Body of pancreas (tissue), 4 donors: ENCODE measurements around the gene FARS2. TPM values are rescaled to one million over a fixed set of nuclear protein-coding genes. Genes with fewer than 3 reads are reported as not detected.
A peak's percentile ranks its signal among the peaks of the same experiment; 100 is the strongest.

Experiments
- ATAC-seq: fragments of 150-250 bp; one replicate; pipeline ENCODE4 v1.9.1; 2016
- DNase-seq, 4 donors: peaks; one replicate each; pipeline ENCODE4 v3.0.0-alpha.2; 2019
- H3K27ac ChIP-seq, 4 donors: fragments of 200-600 bp; sonication (generic); 1 replicate in 3 of 4; 2 replicates in 1 of 4; pipeline versions ENCODE4 v1.5.1 to v1.6.1; 2016 to 2019; ENCODE audit warnings: mild to moderate bottlenecking in 1 of 4, mixed read lengths in 1 of 4, moderate library complexity in 1 of 4
- H3K27me3 ChIP-seq, 2 donors: fragments of 200-600 bp; sonication (generic); one replicate each; pipeline ENCODE4 v1.6.0; 2016; ENCODE audit warnings: mild to moderate bottlenecking in 1 of 2
- H3K36me3 ChIP-seq, 2 donors: fragments of 200-600 bp; sonication (generic); replicated peaks in 1 of 2; 2 replicates each; pipeline ENCODE4 v1.5.1; 2016; ENCODE audit warnings: low read depth in 2 of 2; ENCODE audit not compliant: insufficient read depth in 1 of 2
- H3K4me1 ChIP-seq: fragments of 200-600 bp; sonication (generic); one replicate; pipeline ENCODE4 v1.6.0; 2016
- H3K4me3 ChIP-seq, 2 donors: fragments of 200-600 bp; sonication (generic); 1 replicate in 1 of 2; 2 replicates in 1 of 2; pipeline ENCODE4 v1.5.1; 2016 to 2019
- H3K9me3 ChIP-seq, 3 donors: fragments of 200-600 bp; sonication (generic); 1 replicate in 2 of 3; 2 replicates in 1 of 3; pipeline ENCODE4 v1.5.1; 2016
- CTCF ChIP-seq, 7 experiments: fragments of 450-650 bp in 4 of 7; fragments of 200-600 bp in 3 of 7; sonication (generic) in 3 of 7; IDR thresholded peaks; one replicate each; pipeline ENCODE4 v1.5.1; 2016 to 2019; ENCODE audit warnings: antibody characterized with exemption in 7 of 7
- POLR2A ChIP-seq, 3 donors: fragments of 450-650 bp; IDR thresholded peaks; one replicate each; pipeline ENCODE4 v1.6.1; 2016; ENCODE audit warnings: antibody characterized with exemption in 3 of 3, mild to moderate bottlenecking in 2 of 3
- WGBS, 2 donors: methylation state at CpG; one replicate each; pipeline ENCODE4 v1.1.5; 2017; 5-methylcytosine and 5-hydroxymethylcytosine counted together
- intact Hi-C: fragments of 100-400 bp; cut with DNase I; formaldehyde crosslinking; loops from one replicate; pipeline ENCODE4 v1.15.1; 2023
- total RNA-seq, 2 donors: library from RNA; depleted of rRNA; stranded (reverse); fragments of >200 nt; gene quantifications; one replicate each; pipeline ENCODE4 v1.1.0, GENCODE V29; 2016

Gene FARS2
- total RNA-seq, 2 donors from 2014 or later, result 6.5 to 9.6 TPM

- intact Hi-C loops, result no loop called here
- TF ChIP-seq CTCF (IDR thresholded peaks at IDR 0.05) (no peak), POLR2A (IDR thresholded peaks at IDR 0.05) (no peak)
- 93 to 94% methylated on average over 7 of the region's 7 CpGs for WGBS, 2 donors
- Histone ChIP-seq H3K27me3 (no peaks in the 10 kb centered on the region), H3K36me3 (no peaks in the 10 kb centered on the region), H3K4me3 (no peak overlapping the region), H3K9me3 (no peaks in the 10 kb centered on the region), H3K4me1 (peaks cover 11% of the 10 kb centered on the region), H3K27ac (no peak overlapping the region)
- no peak for ATAC-seq
- DNase-seq, result no peak
Measured at GRCh38 chr6:5286780-5287179, 25.5 kb downstream of the FARS2 start.

- intact Hi-C loops, result no loop called here
- no peaks in the 10 kb centered on the region for H3K36me3 ChIP-seq
- TF ChIP-seq CTCF (IDR thresholded peaks at IDR 0.05) (no peak), POLR2A (IDR thresholded peaks at IDR 0.05) (no peak)
- WGBS, 2 donors, result 85 to 87% methylated on average over 12 of the region's 12 CpGs
- H3K27ac ChIP-seq, result no peak overlapping the region
- DNase-seq, result no peak
- ATAC-seq, result peak; percentile 18
- H3K27me3 ChIP-seq, result no peaks in the 10 kb centered on the region
- no peak overlapping the region for H3K4me3 ChIP-seq
- H3K9me3 ChIP-seq, result no peaks in the 10 kb centered on the region
- peaks cover 11% of the 10 kb centered on the region for H3K4me1 ChIP-seq
Measured at GRCh38 chr6:5287205-5287965, 26.1 kb downstream of the FARS2 start.

- Histone ChIP-seq H3K27ac (no peak overlapping the region), H3K27me3 (no peaks in the 10 kb centered on the region), H3K9me3 (no peaks in the 10 kb centered on the region), H3K4me1 (peaks cover 11% of the 10 kb centered on the region), H3K36me3 (no peaks in the 10 kb centered on the region), H3K4me3 (no peak overlapping the region)
- WGBS, 2 donors, result 41 to 60% methylated on average over 2 of the region's 2 CpGs
- TF ChIP-seq POLR2A (IDR thresholded peaks at IDR 0.05) (no peak), CTCF (IDR thresholded peaks at IDR 0.05) (no peak)
- DNase-seq, result no peak
- intact Hi-C loops, result no loop called here
- ATAC-seq, result no peak
Measured at GRCh38 chr6:5287966-5288297, 26.6 kb downstream of the FARS2 start.

GRCh38 chr6:5290097-5290496 lies 28.8 kb downstream of the FARS2 start:
- intact Hi-C loops, result no loop called here
- TF ChIP-seq CTCF (IDR thresholded peaks at IDR 0.05), result no peak
- no peak for TF ChIP-seq POLR2A (IDR thresholded peaks at IDR 0.05)
- 96 to 100% methylated on average over 1 of the region's 1 CpG for WGBS, 2 donors

GRCh38 chr6:5290500-5290899 lies 29.2 kb downstream of the FARS2 start:
- H3K4me3 ChIP-seq, result no peak overlapping the region
- ATAC-seq, result no peak
- intact Hi-C loops, result no loop called here
- no peaks in the 10 kb centered on the region for H3K27me3 ChIP-seq
- DNase-seq, result no peak
- H3K4me1 ChIP-seq, result peaks cover 26% of the 10 kb centered on the region
- no peaks in the 10 kb centered on the region for H3K36me3 ChIP-seq
- no peak overlapping the region for H3K27ac ChIP-seq
- H3K9me3 ChIP-seq, result no peaks in the 10 kb centered on the region
- no peak for TF ChIP-seq CTCF (IDR thresholded peaks at IDR 0.05)
- no peak for TF ChIP-seq POLR2A (IDR thresholded peaks at IDR 0.05)

More at GRCh38 chr6:5290097-5290496, 28.8 kb downstream of the FARS2 start:
- Histone ChIP-seq H3K27me3 (no peaks in the 10 kb centered on the region), H3K27ac (no peak overlapping the region), H3K4me3 (no peak overlapping the region), H3K9me3 (no peaks in the 10 kb centered on the region), H3K36me3 (no peaks in the 10 kb centered on the region), H3K4me1 (peaks cover 26% of the 10 kb centered on the region)
- DNase-seq (no peak), ATAC-seq (no peak)
